GM18951 (cell line): Measurements from ENCODE around the gene ZNF652.

ENCODE experiments used
- POLR2A ChIP-seq: IDR thresholded peaks from 4 replicates; pipeline ENCODE4 v1.6.1; 2011; ENCODE audit warnings: mild to moderate bottlenecking; ENCODE audit not compliant: insufficient read length, insufficient read depth; ENCODE audit errors: extremely low read depth
- in situ Hi-C: fragments of 300-500 bp; cut with MboI; formaldehyde crosslinking; loops from one replicate; pipeline ENCODE4 v1.12.0; 2022; ENCODE audit warnings: low sequenced_read_pairs, mixed read lengths, inconsistent platforms; ENCODE audit not compliant: unreplicated experiment

Gene ZNF652

DNA sequence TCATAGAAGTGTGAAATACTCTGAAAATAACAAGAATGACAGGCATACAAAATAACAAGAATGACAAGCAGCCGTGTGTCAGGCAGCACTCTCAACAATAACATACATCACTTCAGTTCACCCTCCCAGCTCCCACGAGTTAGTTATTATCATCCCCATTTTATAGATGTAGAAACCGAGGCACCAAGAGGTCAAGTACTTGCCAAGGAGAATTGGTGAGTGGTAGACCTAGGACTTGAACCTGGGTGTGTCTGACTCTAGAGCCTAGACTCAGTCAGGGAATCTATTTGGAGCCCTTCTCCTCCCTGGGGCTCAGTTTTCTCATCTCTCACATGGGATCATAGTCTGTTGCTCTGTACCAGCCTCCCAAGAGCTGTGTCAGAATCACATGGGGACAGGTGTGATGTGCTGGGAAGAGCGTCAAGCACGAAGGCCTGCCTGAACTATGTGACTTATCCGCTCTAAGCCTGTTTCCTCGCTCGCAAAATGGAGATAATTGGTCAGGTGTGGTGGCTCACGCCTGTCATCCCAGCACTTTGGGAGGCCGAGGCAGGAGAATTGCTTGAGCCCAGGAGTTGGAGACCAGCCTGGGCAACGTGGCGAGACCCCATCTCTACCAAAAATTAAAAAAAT is 112.0 kb downstream of the ZNF652 start:
- in situ Hi-C loops = no loop called here
- TF ChIP-seq POLR2A = no peak

DNA sequence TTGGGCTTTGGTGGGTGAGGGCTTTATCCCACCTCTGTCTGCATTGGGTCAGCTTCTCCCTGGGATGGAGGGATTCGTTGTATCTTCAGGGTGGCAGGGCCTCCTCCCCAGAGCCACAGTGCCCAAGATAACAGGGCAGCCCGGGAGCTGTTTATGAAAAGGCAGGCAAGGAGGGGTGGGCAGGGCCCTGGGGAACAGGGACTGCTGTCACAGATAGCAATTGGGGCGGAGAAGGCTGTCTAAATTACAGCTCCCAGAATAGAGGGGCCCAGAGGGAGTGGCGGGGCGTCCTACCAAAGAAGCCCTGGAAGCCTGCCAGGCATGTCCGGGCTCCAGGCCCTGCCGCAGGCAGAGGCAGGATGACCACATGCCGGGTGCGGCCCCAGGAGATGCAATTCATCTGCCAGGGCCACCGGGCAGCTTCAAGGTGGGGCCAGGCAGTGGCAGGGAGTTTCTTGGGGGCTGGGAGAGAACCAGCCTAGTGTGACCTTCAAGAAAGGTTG is 112.7 kb downstream of the ZNF652 start:
- in situ Hi-C loops = no loop called here
- no peak for TF ChIP-seq POLR2A

DNA sequence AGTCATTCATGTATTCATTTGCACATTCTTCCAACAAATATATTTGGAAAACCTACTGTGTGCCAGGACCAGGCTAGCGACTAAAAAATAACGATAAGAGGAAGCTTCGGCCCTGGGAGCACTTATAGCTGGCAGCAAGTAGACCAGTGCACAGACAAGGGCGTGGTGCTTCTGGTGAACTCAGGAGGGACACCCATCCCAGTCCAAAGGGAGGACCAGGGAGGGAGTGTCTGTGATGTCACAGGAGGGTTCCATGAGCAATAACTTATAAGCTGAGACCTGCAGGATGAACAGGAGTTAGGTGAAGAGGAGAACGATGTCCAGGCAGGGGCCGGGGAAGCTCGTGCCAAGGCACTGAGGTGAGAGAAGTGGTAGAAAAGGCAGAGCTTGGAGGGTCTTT is 114.1 kb downstream of the ZNF652 start:
- in situ Hi-C loops = no loop called here
- TF ChIP-seq POLR2A = no peak

GRCh38 chr17:49244839-49245238 is 117.2 kb downstream of the ZNF652 start:
- TF ChIP-seq POLR2A = no peak
- in situ Hi-C loops = no loop called here
